Liver (tissue), 9 donors: Measurements from ENCODE around the gene SLC16A7. TPM values are rescaled to one million over a fixed set of nuclear protein-coding genes. Genes with fewer than 3 reads are reported as not detected.

Experiments
- DNase-seq: peaks from one replicate; pipeline ENCODE4 v3.0.0-alpha.2; 2017; ENCODE audit warnings: low spot score
- H3K27ac ChIP-seq, 2 donors: one replicate each; pipeline ENCODE4 v1.7.0; 2013; ENCODE audit warnings: inconsistent platforms in 2 of 2, low read length in 2 of 2, control low read depth in 1 of 2, low read depth in 1 of 2, mild to moderate bottlenecking in 1 of 2
- H3K27me3 ChIP-seq, 4 donors: one replicate each; pipeline versions ENCODE4 v1.6.1 to v1.7.0; 2013; ENCODE audit warnings: low read length in 3 of 4, inconsistent platforms in 1 of 4, mild to moderate bottlenecking in 1 of 4, moderate library complexity in 1 of 4; ENCODE audit not compliant: control insufficient read depth in 4 of 4, insufficient read depth in 4 of 4
- H3K36me3 ChIP-seq, 4 donors: one replicate each; pipeline versions ENCODE4 v1.6.1 to v1.7.0; 2013; ENCODE audit warnings: low read length in 3 of 4, mild to moderate bottlenecking in 3 of 4, low read depth in 1 of 4, moderate library complexity in 1 of 4; ENCODE audit not compliant: control insufficient read depth in 4 of 4, insufficient read depth in 3 of 4
- H3K4me1 ChIP-seq, 4 donors: one replicate each; pipeline versions ENCODE4 v1.6.1 to v1.7.0; 2013; ENCODE audit warnings: low read length in 3 of 4, mild to moderate bottlenecking in 3 of 4, moderate library complexity in 1 of 4; ENCODE audit not compliant: control insufficient read depth in 4 of 4, insufficient read depth in 4 of 4
- H3K4me3 ChIP-seq, 3 donors: one replicate each; pipeline versions ENCODE4 v1.6.1 to v1.7.0; 2013; ENCODE audit warnings: low read length in 3 of 3, control low read depth in 1 of 3, low read depth in 1 of 3, mild to moderate bottlenecking in 1 of 3
- H3K9ac ChIP-seq, 2 donors: one replicate each; pipeline ENCODE4 v1.7.0; 2013; ENCODE audit warnings: low read length in 2 of 2, mild to moderate bottlenecking in 2 of 2, moderate library complexity in 2 of 2, control low read depth in 1 of 2, low read depth in 1 of 2
- H3K9me3 ChIP-seq, 4 donors: one replicate each; pipeline versions ENCODE4 v1.6.1 to v1.7.0; 2013; ENCODE audit warnings: low read length in 3 of 4; ENCODE audit not compliant: control insufficient read depth in 4 of 4
- FOXA1 ChIP-seq: IDR thresholded peaks from 2 replicates; pipeline ENCODE4 v1.6.1; 2016; ENCODE audit warnings: antibody characterized with exemption
- FOXA2 ChIP-seq: IDR thresholded peaks from 2 replicates; pipeline ENCODE4 v1.6.1; 2016; ENCODE audit warnings: antibody characterized with exemption
- GABPA ChIP-seq, 2 donors: IDR thresholded peaks in 1 of 2; conservative IDR thresholded peaks in 1 of 2; 2 replicates each; pipeline ENCODE4 v1.6.1; 2016; ENCODE audit warnings: antibody characterized with exemption in 2 of 2, mild to moderate bottlenecking in 1 of 2, moderate library complexity in 1 of 2
- HNF4A ChIP-seq, 2 donors: conservative IDR thresholded peaks; 2 replicates each; pipeline ENCODE4 v1.6.1; 2016; ENCODE audit warnings: antibody characterized with exemption in 2 of 2, mild to moderate bottlenecking in 2 of 2
- HNF4G ChIP-seq: IDR thresholded peaks from 2 replicates; pipeline ENCODE4 v1.6.1; 2016; ENCODE audit warnings: antibody characterized with exemption
- JUND ChIP-seq, 2 donors: IDR thresholded peaks; 2 replicates each; pipeline ENCODE4 v1.6.1; 2016; ENCODE audit warnings: antibody characterized with exemption in 2 of 2
- NR2F2 ChIP-seq: IDR thresholded peaks from 2 replicates; pipeline ENCODE4 v1.6.1; 2016; ENCODE audit warnings: antibody characterized with exemption
- RAD21 ChIP-seq, 2 donors: IDR thresholded peaks; 2 replicates each; pipeline ENCODE4 v1.6.1; 2016; ENCODE audit warnings: antibody characterized with exemption in 2 of 2, mild to moderate bottlenecking in 2 of 2
- RXRA ChIP-seq, 2 donors: IDR thresholded peaks; 2 replicates each; pipeline ENCODE4 v1.6.1; 2017 to 2018; ENCODE audit warnings: antibody characterized with exemption in 2 of 2, mild to moderate bottlenecking in 1 of 2
- SP1 ChIP-seq: IDR thresholded peaks from 2 replicates; pipeline ENCODE4 v1.6.1; 2018; ENCODE audit warnings: antibody characterized with exemption, mild to moderate bottlenecking
- TAF1 ChIP-seq: conservative IDR thresholded peaks from 2 replicates; pipeline ENCODE4 v1.6.1; 2016; ENCODE audit warnings: antibody characterized with exemption, mild to moderate bottlenecking
- YY1 ChIP-seq: IDR thresholded peaks from 2 replicates; pipeline ENCODE4 v1.6.1; 2016; ENCODE audit warnings: antibody characterized with exemption, mild to moderate bottlenecking
- WGBS: extraction: QIAGEN DNeasy Blood & Tissue Kit; methylation state at CpG from one replicate; pipeline ENCODE4 v1.1.7; 2013; 5-methylcytosine and 5-hydroxymethylcytosine counted together
- polyA plus RNA-seq, 2 donors: library from polyadenylated mRNA; stranded (reverse) in 1 of 2; unstranded in 1 of 2; fragments of 200-250 nt in 1 of 2; fragments of >200 nt in 1 of 2; fragmentation: Nextera tagmentation in 1 of 2; extraction: Ambion mirVana in 1 of 2; gene quantifications; one replicate each; pipeline versions ENCODE4 v1.2.1 to v1.2.3, GENCODE V29; 2013 to 2015
- total RNA-seq, 2 donors: library from RNA; depleted of rRNA; stranded (reverse); fragments of >200 nt; gene quantifications; one replicate each; pipeline ENCODE4 v1.2.3, GENCODE V29; 2014
- TF ChIP-seq, protein P1 (sequence below): IDR thresholded peaks from 2 replicates; pipeline ENCODE4 v1.6.1; 2016; ENCODE audit warnings: antibody characterized with exemption, mild to moderate bottlenecking
- TF ChIP-seq, protein P2 (sequence below): IDR thresholded peaks from 2 replicates; pipeline ENCODE4 v1.6.1; 2016; ENCODE audit warnings: antibody characterized with exemption
- TF ChIP-seq, protein P3 (sequence below): IDR thresholded peaks from 2 replicates; pipeline ENCODE4 v1.6.1; 2016; ENCODE audit warnings: antibody characterized with exemption
- TF ChIP-seq, protein P4 (sequence below): IDR thresholded peaks from 2 replicates; pipeline ENCODE4 v1.6.1; 2016; ENCODE audit warnings: antibody characterized with exemption
- donor health status: healthy.
- donor health status: healthy.
- donor health status: healthy.
- donor health status: healthy.
- donor health status: healthy.

The SLC16A7 gene
- total and polyA plus RNA-seq, 4 donors, result 3.0 to 24.0 (median 12.1) TPM

DNA sequence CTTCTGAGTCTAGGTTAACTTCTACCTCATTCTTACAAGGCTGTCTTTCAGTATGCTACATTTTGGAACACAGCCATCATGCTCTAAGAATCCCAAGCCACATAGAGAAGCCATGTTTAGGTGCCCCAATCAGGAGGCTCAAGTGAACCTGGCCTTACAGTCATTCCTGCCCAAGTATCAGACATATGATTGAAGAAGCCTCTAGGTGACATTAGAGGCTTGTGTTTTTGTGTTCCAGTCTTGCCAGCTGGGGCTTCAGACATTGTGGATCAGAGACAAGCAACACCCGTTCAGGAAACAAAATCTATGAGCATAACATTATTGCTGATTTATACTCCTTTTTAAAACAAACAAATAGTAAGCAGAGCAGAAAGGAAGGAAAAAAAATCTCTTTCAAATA, 8.1 kb upstream of the SLC16A7 start:
- H3K4me3 ChIP-seq, result no peak overlapping the region
- no peaks in the 10 kb centered on the region for H3K4me1 ChIP-seq
- WGBS, result 71% methylated on average over 1 of the region's 1 CpG
- H3K9ac ChIP-seq, result no peak overlapping the region
- H3K27ac ChIP-seq, result no peak overlapping the region
- H3K9me3 ChIP-seq, result no peaks in the 10 kb centered on the region
- H3K27me3 ChIP-seq, result no peaks in the 10 kb centered on the region
- TF ChIP-seq HNF4A (conservative IDR thresholded peaks at IDR 0.05), result no peak
- TF ChIP-seq, protein P1, sequence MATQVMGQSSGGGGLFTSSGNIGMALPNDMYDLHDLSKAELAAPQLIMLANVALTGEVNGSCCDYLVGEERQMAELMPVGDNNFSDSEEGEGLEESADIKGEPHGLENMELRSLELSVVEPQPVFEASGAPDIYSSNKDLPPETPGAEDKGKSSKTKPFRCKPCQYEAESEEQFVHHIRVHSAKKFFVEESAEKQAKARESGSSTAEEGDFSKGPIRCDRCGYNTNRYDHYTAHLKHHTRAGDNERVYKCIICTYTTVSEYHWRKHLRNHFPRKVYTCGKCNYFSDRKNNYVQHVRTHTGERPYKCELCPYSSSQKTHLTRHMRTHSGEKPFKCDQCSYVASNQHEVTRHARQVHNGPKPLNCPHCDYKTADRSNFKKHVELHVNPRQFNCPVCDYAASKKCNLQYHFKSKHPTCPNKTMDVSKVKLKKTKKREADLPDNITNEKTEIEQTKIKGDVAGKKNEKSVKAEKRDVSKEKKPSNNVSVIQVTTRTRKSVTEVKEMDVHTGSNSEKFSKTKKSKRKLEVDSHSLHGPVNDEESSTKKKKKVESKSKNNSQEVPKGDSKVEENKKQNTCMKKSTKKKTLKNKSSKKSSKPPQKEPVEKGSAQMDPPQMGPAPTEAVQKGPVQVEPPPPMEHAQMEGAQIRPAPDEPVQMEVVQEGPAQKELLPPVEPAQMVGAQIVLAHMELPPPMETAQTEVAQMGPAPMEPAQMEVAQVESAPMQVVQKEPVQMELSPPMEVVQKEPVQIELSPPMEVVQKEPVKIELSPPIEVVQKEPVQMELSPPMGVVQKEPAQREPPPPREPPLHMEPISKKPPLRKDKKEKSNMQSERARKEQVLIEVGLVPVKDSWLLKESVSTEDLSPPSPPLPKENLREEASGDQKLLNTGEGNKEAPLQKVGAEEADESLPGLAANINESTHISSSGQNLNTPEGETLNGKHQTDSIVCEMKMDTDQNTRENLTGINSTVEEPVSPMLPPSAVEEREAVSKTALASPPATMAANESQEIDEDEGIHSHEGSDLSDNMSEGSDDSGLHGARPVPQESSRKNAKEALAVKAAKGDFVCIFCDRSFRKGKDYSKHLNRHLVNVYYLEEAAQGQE, result no peak
- TF ChIP-seq RXRA (IDR thresholded peaks at IDR 0.05), result no peak
- TF ChIP-seq FOXA2, result no peak
- TF ChIP-seq GABPA (IDR thresholded peaks at IDR 0.05 in 1 of 2, conservative IDR thresholded peaks at IDR 0.05 in 1 of 2), result no peak
- TF ChIP-seq, protein P2, sequence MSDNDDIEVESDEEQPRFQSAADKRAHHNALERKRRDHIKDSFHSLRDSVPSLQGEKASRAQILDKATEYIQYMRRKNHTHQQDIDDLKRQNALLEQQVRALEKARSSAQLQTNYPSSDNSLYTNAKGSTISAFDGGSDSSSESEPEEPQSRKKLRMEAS, result no peak
- TF ChIP-seq, protein P3, sequence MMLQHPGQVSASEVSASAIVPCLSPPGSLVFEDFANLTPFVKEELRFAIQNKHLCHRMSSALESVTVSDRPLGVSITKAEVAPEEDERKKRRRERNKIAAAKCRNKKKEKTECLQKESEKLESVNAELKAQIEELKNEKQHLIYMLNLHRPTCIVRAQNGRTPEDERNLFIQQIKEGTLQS, result no peak
- no peak for TF ChIP-seq RAD21 (IDR thresholded peaks at IDR 0.05)
- TF ChIP-seq, protein P4, sequence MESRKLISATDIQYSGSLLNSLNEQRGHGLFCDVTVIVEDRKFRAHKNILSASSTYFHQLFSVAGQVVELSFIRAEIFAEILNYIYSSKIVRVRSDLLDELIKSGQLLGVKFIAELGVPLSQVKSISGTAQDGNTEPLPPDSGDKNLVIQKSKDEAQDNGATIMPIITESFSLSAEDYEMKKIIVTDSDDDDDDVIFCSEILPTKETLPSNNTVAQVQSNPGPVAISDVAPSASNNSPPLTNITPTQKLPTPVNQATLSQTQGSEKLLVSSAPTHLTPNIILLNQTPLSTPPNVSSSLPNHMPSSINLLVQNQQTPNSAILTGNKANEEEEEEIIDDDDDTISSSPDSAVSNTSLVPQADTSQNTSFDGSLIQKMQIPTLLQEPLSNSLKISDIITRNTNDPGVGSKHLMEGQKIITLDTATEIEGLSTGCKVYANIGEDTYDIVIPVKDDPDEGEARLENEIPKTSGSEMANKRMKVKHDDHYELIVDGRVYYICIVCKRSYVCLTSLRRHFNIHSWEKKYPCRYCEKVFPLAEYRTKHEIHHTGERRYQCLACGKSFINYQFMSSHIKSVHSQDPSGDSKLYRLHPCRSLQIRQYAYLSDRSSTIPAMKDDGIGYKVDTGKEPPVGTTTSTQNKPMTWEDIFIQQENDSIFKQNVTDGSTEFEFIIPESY, result no peak
- no peak for TF ChIP-seq TAF1
- no peak for TF ChIP-seq NR2F2
- TF ChIP-seq YY1, result no peak
- no peak for TF ChIP-seq SP1
- TF ChIP-seq JUND (IDR thresholded peaks at IDR 0.05), result no peak
- no peak for TF ChIP-seq HNF4G
- no peak for DNase-seq
- H3K36me3 ChIP-seq, result no peaks in the 10 kb centered on the region

DNA sequence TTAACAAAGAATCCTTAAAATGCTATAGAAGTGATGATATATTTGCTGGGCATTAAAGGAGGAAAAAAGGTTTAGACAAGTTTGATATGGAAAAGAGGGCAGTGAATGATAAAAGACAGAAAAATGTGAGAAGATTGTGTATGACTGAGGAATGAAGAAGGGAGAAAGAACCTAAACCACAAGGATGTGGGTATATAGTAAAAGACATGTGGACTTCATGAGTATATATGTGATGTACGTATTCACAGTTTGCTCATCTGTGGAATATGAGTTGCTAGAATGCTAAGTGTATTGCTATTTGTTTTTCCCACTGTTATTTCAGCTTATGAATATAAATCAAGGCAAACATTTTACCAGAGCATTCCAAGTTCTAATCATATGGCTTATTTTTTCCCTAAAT, 2.1 kb upstream of the SLC16A7 start:
- WGBS, result 100% methylated on average over 1 of the region's 1 CpG
- TF ChIP-seq HNF4G, result no peak
- no peak for TF ChIP-seq FOXA1
- no peak for TF ChIP-seq HNF4A (conservative IDR thresholded peaks at IDR 0.05)
- DNase-seq, result no peak

More for the DNA sequence above, 2.1 kb upstream of the SLC16A7 start:
- H3K9me3 ChIP-seq, result no peaks in the 10 kb centered on the region
- no peaks in the 10 kb centered on the region for H3K27me3 ChIP-seq
- H3K36me3 ChIP-seq, result no peaks in the 10 kb centered on the region
- H3K27ac ChIP-seq, result no peak overlapping the region
- H3K4me3 ChIP-seq, result no peak overlapping the region
- H3K4me1 ChIP-seq, result peaks cover 0 to 12% (median 6%) of the 10 kb centered on the region in 4 donors
- no peak overlapping the region for H3K9ac ChIP-seq
